Measurements from ENCODE around the gene SMIM1. TPM values are rescaled to one million over a fixed set of nuclear protein-coding genes. Genes with fewer than 3 reads are reported as not detected.

SMIM1 gene
- total RNA-seq, 2 donors from 2014 or later, result 1.5 to 2.8 TPM

GRCh38 chr1:3761296-3762010 lies 11.1 kb upstream of the SMIM1 start:
- no peaks in the 10 kb centered on the region for H3K9me3 Mint-ChIP-seq

DNA sequence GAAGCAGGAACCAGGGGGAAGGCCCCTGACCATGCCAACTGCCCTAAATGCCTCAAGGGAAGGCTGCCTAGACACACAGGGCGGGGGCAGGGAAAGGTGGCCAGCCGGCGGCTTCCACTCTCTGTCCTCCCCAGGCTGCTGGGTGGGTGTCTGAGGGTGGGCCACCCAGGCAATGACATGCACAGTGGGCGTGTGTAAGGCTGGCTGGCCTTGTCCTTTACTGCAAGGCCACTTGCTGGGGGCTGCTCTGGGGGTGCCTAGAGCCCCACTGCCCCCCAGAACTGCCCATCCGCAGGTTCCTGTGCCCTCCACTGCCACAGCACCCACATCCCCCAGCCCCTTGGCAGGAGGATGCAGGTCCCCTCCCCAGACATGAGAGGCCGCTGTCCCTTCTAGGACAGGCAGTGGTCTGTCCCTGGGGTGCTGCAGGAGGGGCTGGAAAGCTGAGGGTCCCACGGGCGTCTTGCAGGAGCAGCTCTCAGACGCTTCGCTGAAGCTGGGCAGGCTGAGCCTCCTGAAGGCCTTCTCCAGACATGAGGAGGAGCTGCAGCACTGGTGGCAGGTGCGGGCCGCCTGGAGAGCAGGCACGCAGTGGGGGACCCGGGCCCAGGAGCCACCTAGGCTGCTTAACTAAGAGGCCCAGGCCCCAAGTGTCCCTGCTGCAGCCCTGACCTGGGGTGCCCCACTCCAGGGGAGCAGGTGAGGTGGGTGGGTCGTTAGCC lies 10.2 kb upstream of the SMIM1 start:
- Mint-ChIP-seq H3K36me3 (ENCODE audit: low read depth) (no peaks in the 10 kb centered on the region), H3K4me1 (no peaks in the 10 kb centered on the region), H3K4me3 (no peak overlapping the region), H3K27ac (no peak overlapping the region), H3K9me3 (no peaks in the 10 kb centered on the region), H3K27me3 (peaks cover 21% of the 10 kb centered on the region)
- ATAC-seq (replicated peaks), result no peak

More at GRCh38 chr1:3761296-3762010, 11.1 kb upstream of the SMIM1 start:
- Mint-ChIP-seq H3K27me3 (peaks cover 21% of the 10 kb centered on the region), H3K27ac (no peak overlapping the region), H3K36me3 (ENCODE audit: low read depth) (no peaks in the 10 kb centered on the region), H3K4me1 (no peaks in the 10 kb centered on the region), H3K4me3 (no peak overlapping the region)
- no peak for ATAC-seq (replicated peaks)

- H3K4me3 Mint-ChIP-seq, result no peak overlapping the region
Measured at GRCh38 chr1:3762873-3763228, 9.7 kb upstream of the SMIM1 start.

DNA sequence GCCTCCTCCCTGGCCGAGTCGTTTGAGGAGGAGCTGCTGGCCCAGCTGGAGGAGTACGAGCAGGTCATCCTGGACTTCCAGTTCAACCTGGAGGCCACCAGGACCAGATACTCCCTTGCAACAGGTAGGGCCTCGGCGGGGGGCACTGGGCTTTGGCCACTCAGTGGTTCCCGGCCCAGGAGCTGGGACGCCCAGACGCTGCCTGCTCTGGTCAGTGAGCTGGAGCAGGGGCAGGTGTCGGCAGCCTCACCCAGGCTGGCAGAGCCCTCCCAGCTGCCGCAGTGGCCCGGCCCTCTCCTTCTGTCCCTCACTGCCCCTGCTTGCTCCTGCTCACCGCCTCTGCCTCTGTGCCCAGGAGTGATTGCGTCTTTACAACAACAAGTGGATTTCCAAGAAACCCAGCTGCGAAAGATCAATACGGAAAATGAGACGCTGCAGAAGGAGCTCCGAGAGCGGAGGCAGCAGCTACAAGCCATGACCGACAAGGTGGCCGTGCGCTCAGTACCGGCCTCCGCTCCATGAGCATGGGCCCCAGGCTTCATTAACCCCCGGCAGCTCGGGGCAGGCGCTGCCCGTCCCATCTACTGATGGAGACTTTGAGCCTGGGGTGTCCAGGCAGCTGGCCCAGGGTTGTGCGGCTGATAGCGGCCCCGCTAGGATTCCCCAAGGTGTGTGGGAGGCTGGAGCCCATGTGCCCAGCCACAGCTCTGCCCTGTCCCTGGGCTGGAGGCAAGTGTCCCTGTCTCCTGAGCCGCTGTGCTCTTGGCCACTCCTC lies 9.0 kb upstream of the SMIM1 start:
- no peaks in the 10 kb centered on the region for H3K9me3 Mint-ChIP-seq
- H3K27ac Mint-ChIP-seq, result no peak overlapping the region
- no peaks in the 10 kb centered on the region for H3K36me3 Mint-ChIP-seq (ENCODE audit: low read depth)
- no peaks in the 10 kb centered on the region for H3K4me1 Mint-ChIP-seq
- H3K27me3 Mint-ChIP-seq, result peaks cover 21% of the 10 kb centered on the region
- ATAC-seq (replicated peaks), result no peak
- no peak overlapping the region for H3K4me3 Mint-ChIP-seq

More at GRCh38 chr1:3762873-3763228, 9.7 kb upstream of the SMIM1 start:
- H3K36me3 Mint-ChIP-seq (ENCODE audit: low read depth), result no peaks in the 10 kb centered on the region
- H3K27me3 Mint-ChIP-seq, result peaks cover 21% of the 10 kb centered on the region
- ATAC-seq (replicated peaks), result no peak
- H3K4me1 Mint-ChIP-seq, result no peaks in the 10 kb centered on the region
- no peak overlapping the region for H3K27ac Mint-ChIP-seq
- no peaks in the 10 kb centered on the region for H3K9me3 Mint-ChIP-seq

DNA sequence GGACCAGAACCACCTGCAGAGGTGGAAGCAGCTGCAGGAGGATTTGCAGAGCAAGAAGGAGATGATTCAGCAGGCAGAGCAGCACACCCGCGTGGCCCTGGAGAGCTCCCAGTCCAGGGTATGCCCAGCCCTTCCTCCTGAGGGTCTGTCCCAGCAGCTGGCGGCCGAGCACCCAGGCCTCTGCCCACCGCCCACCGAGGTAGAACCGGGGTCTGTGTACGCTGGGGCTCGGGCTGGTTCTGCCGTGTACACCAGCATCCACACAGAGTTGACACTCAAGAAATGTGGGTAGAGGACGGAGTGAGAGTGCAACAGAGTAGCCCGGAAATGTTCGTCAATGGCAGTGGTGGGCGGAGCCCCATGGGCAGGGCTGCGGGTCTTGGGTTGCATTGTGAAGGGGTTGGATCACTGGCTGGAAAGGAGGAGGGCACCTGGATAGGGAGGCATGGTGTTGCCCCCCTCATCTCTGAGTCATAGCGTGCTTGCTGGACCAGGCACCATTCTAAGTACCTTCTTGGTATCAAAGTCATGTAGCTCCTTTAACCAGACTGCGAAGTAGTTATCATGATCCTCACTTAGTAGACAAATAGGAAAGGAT lies 5.1 kb upstream of the SMIM1 start:
- H3K36me3 Mint-ChIP-seq (ENCODE audit: low read depth), result no peaks in the 10 kb centered on the region
- ATAC-seq (replicated peaks), result no peak
- H3K4me1 Mint-ChIP-seq, result no peaks in the 10 kb centered on the region
- H3K27me3 Mint-ChIP-seq, result peaks cover 5% of the 10 kb centered on the region
- no peak overlapping the region for H3K27ac Mint-ChIP-seq
- H3K4me3 Mint-ChIP-seq, result no peak overlapping the region
- H3K9me3 Mint-ChIP-seq, result no peaks in the 10 kb centered on the region

DNA sequence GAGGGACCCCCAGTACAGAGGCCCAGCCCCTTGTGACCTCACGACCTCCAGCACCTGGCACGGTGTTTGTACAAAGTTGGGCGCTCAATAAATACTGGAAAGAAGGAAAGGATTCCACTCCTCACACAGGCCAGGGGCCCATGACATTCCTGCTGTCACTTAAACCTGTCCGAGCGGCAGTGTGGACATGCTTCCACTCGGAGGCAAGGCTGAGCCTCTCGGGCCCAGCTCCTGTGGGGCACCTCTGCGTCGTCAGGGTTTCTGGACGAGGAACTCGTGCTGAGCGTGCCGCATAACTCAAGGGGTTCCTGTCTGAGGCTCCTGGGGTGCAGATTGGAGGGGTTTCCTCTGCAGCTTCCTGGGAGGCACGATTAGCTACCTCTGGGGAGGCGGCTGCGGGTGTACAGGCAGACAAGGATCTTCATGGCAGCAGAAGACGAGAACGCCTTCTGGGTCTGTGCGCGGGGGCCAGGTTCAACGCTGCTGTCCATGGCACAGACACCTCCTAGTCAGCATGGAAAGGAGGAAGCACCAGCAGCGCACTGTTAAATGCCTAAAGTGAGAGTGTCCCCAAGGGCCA lies 3.6 kb upstream of the SMIM1 start:
- Mint-ChIP-seq H3K9me3 (no peaks in the 10 kb centered on the region), H3K36me3 (ENCODE audit: low read depth) (no peaks in the 10 kb centered on the region), H3K27ac (no peak overlapping the region), H3K27me3 (peaks cover 5% of the 10 kb centered on the region), H3K4me3 (no peak overlapping the region), H3K4me1 (no peaks in the 10 kb centered on the region)
- no peak for ATAC-seq (replicated peaks)

DNA sequence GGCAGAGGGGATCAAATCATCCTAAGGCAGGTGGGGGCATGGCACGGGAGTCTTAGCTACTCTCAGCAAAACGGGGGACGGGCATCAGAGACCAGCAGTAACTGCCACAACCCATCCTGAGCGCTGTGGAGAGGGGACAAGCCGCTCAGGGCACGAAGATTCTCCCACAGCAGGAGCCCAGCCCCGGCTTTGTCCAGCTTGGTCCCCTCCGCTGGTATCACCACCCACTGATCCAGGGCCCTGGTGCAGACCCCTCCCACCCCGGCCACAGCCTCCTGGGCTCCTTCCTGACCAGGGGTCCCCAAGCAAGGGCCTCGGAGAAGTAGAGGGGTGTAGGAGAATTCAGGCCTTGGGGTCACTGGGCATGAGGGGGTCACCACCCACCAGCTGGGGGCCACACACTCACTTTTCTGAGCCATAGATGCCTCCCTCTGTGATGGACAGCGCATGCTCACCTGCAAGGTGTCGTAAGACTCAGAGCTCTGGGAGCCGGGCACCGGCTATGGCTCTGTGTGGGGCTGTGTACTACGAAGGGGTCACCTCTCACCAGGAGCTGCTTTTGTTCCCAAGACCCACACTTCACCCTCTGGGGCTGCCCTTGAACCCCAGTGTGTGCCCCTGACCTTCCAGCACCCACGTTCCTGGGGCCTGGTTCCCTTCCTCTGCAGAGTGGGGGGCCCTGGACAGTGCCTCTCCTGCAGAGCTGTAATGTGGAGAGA lies 2.3 kb upstream of the SMIM1 start:
- H3K4me3 Mint-ChIP-seq, result peak overlapping the region; percentile 76
- H3K4me1 Mint-ChIP-seq, result no peaks in the 10 kb centered on the region
- no peaks in the 10 kb centered on the region for H3K9me3 Mint-ChIP-seq
- no peaks in the 10 kb centered on the region for H3K27me3 Mint-ChIP-seq
- H3K27ac Mint-ChIP-seq, result no peak overlapping the region
- H3K36me3 Mint-ChIP-seq (ENCODE audit: low read depth), result no peaks in the 10 kb centered on the region
- ATAC-seq (replicated peaks), result no peak

GRCh38 chr1:3771108-3772026 lies 1.2 kb upstream of the SMIM1 start:
- Mint-ChIP-seq H3K4me3 (peak overlapping the region; percentile 76), H3K27me3 (no peaks in the 10 kb centered on the region), H3K27ac (no peak overlapping the region), H3K36me3 (ENCODE audit: low read depth) (no peaks in the 10 kb centered on the region), H3K4me1 (no peaks in the 10 kb centered on the region), H3K9me3 (no peaks in the 10 kb centered on the region)
- ATAC-seq (replicated peaks), result no peak

- ATAC-seq (replicated peaks), result peak; percentile 80
- Mint-ChIP-seq H3K4me3 (peak overlapping the region; percentile 76), H3K36me3 (ENCODE audit: low read depth) (no peaks in the 10 kb centered on the region), H3K9me3 (no peaks in the 10 kb centered on the region), H3K27ac (no peak overlapping the region), H3K4me1 (no peaks in the 10 kb centered on the region), H3K27me3 (no peaks in the 10 kb centered on the region)
Measured at GRCh38 chr1:3772027-3772714, 378 bp upstream of the SMIM1 start.

GRCh38 chr1:3773572-3774275 lies 1.2 kb downstream of the SMIM1 start:
- Mint-ChIP-seq H3K36me3 (ENCODE audit: low read depth) (no peaks in the 10 kb centered on the region), H3K4me3 (peak overlapping the region; percentile 45), H3K27me3 (no peaks in the 10 kb centered on the region), H3K4me1 (no peaks in the 10 kb centered on the region), H3K27ac (no peak overlapping the region), H3K9me3 (no peaks in the 10 kb centered on the region)
- ATAC-seq (replicated peaks), result no peak

- no peak overlapping the region for H3K27ac Mint-ChIP-seq
- no peak overlapping the region for H3K4me3 Mint-ChIP-seq
- no peaks in the 10 kb centered on the region for H3K27me3 Mint-ChIP-seq
- peaks cover 6% of the 10 kb centered on the region for H3K36me3 Mint-ChIP-seq (ENCODE audit: low read depth)
- H3K4me1 Mint-ChIP-seq, result no peaks in the 10 kb centered on the region
- H3K9me3 Mint-ChIP-seq, result no peaks in the 10 kb centered on the region
- ATAC-seq (replicated peaks), result no peak
Measured at GRCh38 chr1:3774276-3774945, 1.9 kb downstream of the SMIM1 start.

Measured in activated T-helper 17 cell treated with anti-CD3 and anti-CD28 coated beads, Interleukin-2, amount 50 U/mL, for 72 hours (primary cell).